GM23338 (cell line): ENCODE results near the gene AKAP10. TPM values are rescaled to one million over a fixed set of nuclear protein-coding genes. Genes with fewer than 3 reads are reported as not detected.

Source experiments
- ATAC-seq: fragments of 200-7000 bp; cut with Tn5 transposase; 3 replicates; pipeline ENCODE4 v1.9.1; 2020
- DNase-seq: peaks from one replicate; pipeline ENCODE4 v3.0.0-alpha.2; 2015; ENCODE audit warnings: low spot score
- H2AFZ ChIP-seq: fragments of 200-600 bp; sonication (generic); 2 replicates; pipeline ENCODE4 v1.8.0; 2016; ENCODE audit warnings: antibody characterized with exemption, mild to moderate bottlenecking, moderate library complexity
- H3F3A ChIP-seq: fragments of 200-600 bp; sonication (generic); replicated peaks from 2 replicates; pipeline ENCODE4 v1.8.0; 2017; ENCODE audit warnings: antibody characterized with exemption, mixed run types, low read depth
- H3K27ac ChIP-seq: fragments of 200-600 bp; sonication (generic); 2 replicates; pipeline ENCODE4 v1.6.1; 2016; ENCODE audit warnings: low read depth
- H3K27me3 ChIP-seq: fragments of 200-600 bp; sonication (generic); 2 replicates; pipeline ENCODE4 v1.8.0; 2016; ENCODE audit warnings: mild to moderate bottlenecking, mixed run types, moderate library complexity; ENCODE audit not compliant: insufficient read depth
- H3K36me3 ChIP-seq: fragments of 200-600 bp; sonication (generic); 2 replicates; pipeline ENCODE4 v1.8.0; 2016; ENCODE audit warnings: mild to moderate bottlenecking; ENCODE audit not compliant: insufficient read depth
- H3K4me1 ChIP-seq: fragments of 200-600 bp; sonication (generic); 2 replicates; pipeline ENCODE4 v1.8.0; 2016; ENCODE audit warnings: mild to moderate bottlenecking, moderate library complexity; ENCODE audit not compliant: insufficient read depth
- H3K4me2 ChIP-seq: fragments of 200-600 bp; sonication (generic); 2 replicates; pipeline ENCODE4 v1.7.1; 2017; ENCODE audit warnings: mixed run types
- H3K4me3 ChIP-seq: fragments of 200-600 bp; sonication (generic); 2 replicates; pipeline ENCODE4 v1.6.1; 2016; ENCODE audit warnings: mixed run types
- H3K79me2 ChIP-seq: fragments of 200-600 bp; sonication (generic); replicated peaks from 2 replicates; pipeline ENCODE4 v1.8.0; 2017; ENCODE audit warnings: mild to moderate bottlenecking; ENCODE audit not compliant: insufficient read depth
- H3K9me2 ChIP-seq: fragments of 200-600 bp; sonication (generic); 2 replicates; pipeline ENCODE4 v1.8.0; 2017; ENCODE audit not compliant: insufficient read depth
- H4K20me1 ChIP-seq: fragments of 200-600 bp; sonication (generic); replicated peaks from 2 replicates; pipeline ENCODE4 v1.8.0; 2017; ENCODE audit warnings: mild to moderate bottlenecking; ENCODE audit not compliant: insufficient read depth
- H3K27ac Mint-ChIP-seq: 2 replicates; pipeline ENCODE4 v1.8.0; 2020; ENCODE audit warnings: inconsistent platforms, mild to moderate bottlenecking, moderate library complexity, mixed read lengths
- H3K27me3 Mint-ChIP-seq: 3 replicates; pipeline ENCODE4 v1.8.0; 2022; ENCODE audit warnings: low read depth, mild to moderate bottlenecking, moderate library complexity, mixed read lengths, inconsistent platforms; ENCODE audit not compliant: insufficient read depth, poor library complexity
- H3K36me3 Mint-ChIP-seq: 3 replicates; pipeline ENCODE4 v1.8.0; 2021; ENCODE audit warnings: low read depth, mild to moderate bottlenecking, inconsistent platforms, moderate library complexity, mixed read lengths
- H3K4me1 Mint-ChIP-seq: 3 replicates; pipeline ENCODE4 v1.8.0; 2020; ENCODE audit warnings: mild to moderate bottlenecking, inconsistent platforms, mixed read lengths
- H3K4me3 Mint-ChIP-seq: 3 replicates; pipeline ENCODE4 v1.8.0; 2021; ENCODE audit warnings: moderate library complexity, mild to moderate bottlenecking, inconsistent platforms, mixed read lengths
- H3K9me3 Mint-ChIP-seq: 3 replicates; pipeline ENCODE4 v1.8.0; 2020; ENCODE audit warnings: moderate library complexity, mild to moderate bottlenecking, inconsistent platforms, mixed read lengths
- CREB1 ChIP-seq: fragments of 250-450 bp; sonication (Bioruptor Pico); IDR thresholded peaks from 2 replicates; pipeline ENCODE4 v1.5.0; 2020; ENCODE audit warnings: low read depth, mild to moderate bottlenecking, moderate library complexity
- EZH2 ChIP-seq: fragments of 200-600 bp; sonication (generic); IDR thresholded peaks from one replicate; pipeline ENCODE4 v1.8.0; 2017; ENCODE audit warnings: antibody characterized with exemption, mild to moderate bottlenecking, low read depth; ENCODE audit not compliant: unreplicated experiment
- EZH2phosphoT487 ChIP-seq: fragments of 200-600 bp; sonication (generic); IDR thresholded peaks from one replicate; pipeline ENCODE4 v1.8.1; 2018; ENCODE audit warnings: antibody characterized with exemption; ENCODE audit not compliant: unreplicated experiment
- JUNB ChIP-seq: IDR thresholded peaks from one replicate; pipeline ENCODE4 v1.6.1; 2016; ENCODE audit warnings: antibody characterized with exemption; ENCODE audit not compliant: unreplicated experiment
- STAT1 ChIP-seq: IDR thresholded peaks from one replicate; pipeline ENCODE4 v1.6.1; 2016; ENCODE audit warnings: antibody characterized with exemption; ENCODE audit not compliant: unreplicated experiment
- ZNF114 ChIP-seq: fragments of 250-450 bp; sonication (Bioruptor Pico); IDR thresholded peaks from 2 replicates; pipeline ENCODE4 v1.5.0; 2020; ENCODE audit warnings: mild to moderate bottlenecking, moderate library complexity
- ZNF331 ChIP-seq: fragments of 250-450 bp; sonication (Bioruptor Pico); IDR thresholded peaks from 2 replicates; pipeline ENCODE4 v1.5.0; 2020; ENCODE audit warnings: low read depth, mild to moderate bottlenecking, moderate library complexity
- polyA plus RNA-seq: library from polyadenylated mRNA; unstranded; fragments of >200 nt; fragmentation: Nextera tagmentation; extraction: Ambion mirVana; gene quantifications from 2 replicates; pipeline ENCODE4 v1.2.1, GENCODE V29; 2016
- total RNA-seq: library from RNA; depleted of rRNA; stranded (reverse); fragments of >200 nt; shearing (Covaris generic); gene quantifications from 2 replicates; pipeline ENCODE4 v1.2.3, GENCODE V29; 2014
- TF ChIP-seq, protein P1 (sequence below): fragments of 250-450 bp; sonication (Bioruptor Pico); IDR thresholded peaks from 2 replicates; pipeline ENCODE4 v1.5.0; 2020; ENCODE audit warnings: mild to moderate bottlenecking, moderate library complexity
- TF ChIP-seq, protein P2 (sequence below): IDR thresholded peaks from 2 replicates; pipeline ENCODE4 v1.6.1; 2016; ENCODE audit warnings: antibody characterized with exemption
- TF ChIP-seq, protein P3 (sequence below): IDR thresholded peaks from one replicate; pipeline ENCODE4 v1.6.1; 2018; ENCODE audit warnings: antibody characterized with exemption; ENCODE audit not compliant: unreplicated experiment

AKAP10 gene
- total and polyA plus RNA-seq, 2 experiments from 2014 or later: 16.7 to 25.9 TPM

DNA sequence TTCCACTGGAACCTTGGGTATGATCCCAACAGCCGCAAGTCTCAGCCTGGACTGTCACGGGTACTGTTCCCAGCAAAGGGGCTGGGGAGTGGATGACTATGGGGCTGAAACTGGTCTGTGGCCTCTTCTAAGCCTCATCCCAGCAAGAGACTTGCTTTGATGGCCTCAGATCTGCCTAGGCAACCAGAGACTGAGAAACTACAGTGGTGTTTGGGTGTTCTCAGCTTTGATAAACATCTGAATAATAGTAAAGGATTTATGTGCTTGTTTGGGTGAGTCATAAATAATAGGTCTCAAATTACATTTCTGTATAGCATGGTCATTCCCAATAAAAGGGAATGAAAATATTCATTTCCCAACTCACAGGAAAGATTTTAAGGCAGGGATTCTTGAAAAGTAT, 79.7 kb downstream of the AKAP10 start (continued):
- TF ChIP-seq, protein P1, sequence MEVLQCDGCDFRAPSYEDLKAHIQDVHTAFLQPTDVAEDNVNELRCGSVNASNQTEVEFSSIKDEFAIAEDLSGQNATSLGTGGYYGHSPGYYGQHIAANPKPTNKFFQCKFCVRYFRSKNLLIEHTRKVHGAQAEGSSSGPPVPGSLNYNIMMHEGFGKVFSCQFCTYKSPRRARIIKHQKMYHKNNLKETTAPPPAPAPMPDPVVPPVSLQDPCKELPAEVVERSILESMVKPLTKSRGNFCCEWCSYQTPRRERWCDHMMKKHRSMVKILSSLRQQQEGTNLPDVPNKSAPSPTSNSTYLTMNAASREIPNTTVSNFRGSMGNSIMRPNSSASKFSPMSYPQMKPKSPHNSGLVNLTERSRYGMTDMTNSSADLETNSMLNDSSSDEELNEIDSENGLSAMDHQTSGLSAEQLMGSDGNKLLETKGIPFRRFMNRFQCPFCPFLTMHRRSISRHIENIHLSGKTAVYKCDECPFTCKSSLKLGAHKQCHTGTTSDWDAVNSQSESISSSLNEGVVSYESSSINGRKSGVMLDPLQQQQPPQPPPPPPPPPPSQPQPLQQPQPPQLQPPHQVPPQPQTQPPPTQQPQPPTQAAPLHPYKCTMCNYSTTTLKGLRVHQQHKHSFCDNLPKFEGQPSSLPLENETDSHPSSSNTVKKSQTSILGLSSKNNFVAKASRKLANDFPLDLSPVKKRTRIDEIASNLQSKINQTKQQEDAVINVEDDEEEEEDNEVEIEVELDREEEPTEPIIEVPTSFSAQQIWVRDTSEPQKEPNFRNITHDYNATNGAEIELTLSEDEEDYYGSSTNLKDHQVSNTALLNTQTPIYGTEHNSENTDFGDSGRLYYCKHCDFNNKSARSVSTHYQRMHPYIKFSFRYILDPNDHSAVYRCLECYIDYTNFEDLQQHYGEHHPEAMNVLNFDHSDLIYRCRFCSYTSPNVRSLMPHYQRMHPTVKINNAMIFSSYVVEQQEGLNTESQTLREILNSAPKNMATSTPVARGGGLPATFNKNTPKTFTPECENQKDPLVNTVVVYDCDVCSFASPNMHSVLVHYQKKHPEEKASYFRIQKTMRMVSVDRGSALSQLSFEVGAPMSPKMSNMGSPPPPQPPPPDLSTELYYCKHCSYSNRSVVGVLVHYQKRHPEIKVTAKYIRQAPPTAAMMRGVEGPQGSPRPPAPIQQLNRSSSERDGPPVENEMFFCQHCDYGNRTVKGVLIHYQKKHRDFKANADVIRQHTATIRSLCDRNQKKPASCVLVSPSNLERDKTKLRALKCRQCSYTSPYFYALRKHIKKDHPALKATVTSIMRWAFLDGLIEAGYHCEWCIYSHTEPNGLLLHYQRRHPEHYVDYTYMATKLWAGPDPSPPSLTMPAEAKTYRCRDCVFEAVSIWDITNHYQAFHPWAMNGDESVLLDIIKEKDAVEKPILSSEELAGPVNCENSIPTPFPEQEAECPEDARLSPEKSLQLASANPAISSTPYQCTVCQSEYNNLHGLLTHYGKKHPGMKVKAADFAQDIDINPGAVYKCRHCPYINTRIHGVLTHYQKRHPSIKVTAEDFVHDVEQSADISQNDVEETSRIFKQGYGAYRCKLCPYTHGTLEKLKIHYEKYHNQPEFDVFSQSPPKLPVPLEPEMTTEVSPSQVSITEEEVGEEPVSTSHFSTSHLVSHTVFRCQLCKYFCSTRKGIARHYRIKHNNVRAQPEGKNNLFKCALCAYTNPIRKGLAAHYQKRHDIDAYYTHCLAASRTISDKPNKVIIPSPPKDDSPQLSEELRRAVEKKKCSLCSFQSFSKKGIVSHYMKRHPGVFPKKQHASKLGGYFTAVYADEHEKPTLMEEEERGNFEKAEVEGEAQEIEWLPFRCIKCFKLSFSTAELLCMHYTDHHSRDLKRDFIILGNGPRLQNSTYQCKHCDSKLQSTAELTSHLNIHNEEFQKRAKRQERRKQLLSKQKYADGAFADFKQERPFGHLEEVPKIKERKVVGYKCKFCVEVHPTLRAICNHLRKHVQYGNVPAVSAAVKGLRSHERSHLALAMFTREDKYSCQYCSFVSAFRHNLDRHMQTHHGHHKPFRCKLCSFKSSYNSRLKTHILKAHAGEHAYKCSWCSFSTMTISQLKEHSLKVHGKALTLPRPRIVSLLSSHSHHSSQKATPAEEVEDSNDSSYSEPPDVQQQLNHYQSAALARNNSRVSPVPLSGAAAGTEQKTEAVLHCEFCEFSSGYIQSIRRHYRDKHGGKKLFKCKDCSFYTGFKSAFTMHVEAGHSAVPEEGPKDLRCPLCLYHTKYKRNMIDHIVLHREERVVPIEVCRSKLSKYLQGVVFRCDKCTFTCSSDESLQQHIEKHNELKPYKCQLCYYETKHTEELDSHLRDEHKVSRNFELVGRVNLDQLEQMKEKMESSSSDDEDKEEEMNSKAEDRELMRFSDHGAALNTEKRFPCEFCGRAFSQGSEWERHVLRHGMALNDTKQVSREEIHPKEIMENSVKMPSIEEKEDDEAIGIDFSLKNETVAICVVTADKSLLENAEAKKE: no peak
- no peak for TF ChIP-seq ZNF331 (CRISPR knock-in tag)

DNA sequence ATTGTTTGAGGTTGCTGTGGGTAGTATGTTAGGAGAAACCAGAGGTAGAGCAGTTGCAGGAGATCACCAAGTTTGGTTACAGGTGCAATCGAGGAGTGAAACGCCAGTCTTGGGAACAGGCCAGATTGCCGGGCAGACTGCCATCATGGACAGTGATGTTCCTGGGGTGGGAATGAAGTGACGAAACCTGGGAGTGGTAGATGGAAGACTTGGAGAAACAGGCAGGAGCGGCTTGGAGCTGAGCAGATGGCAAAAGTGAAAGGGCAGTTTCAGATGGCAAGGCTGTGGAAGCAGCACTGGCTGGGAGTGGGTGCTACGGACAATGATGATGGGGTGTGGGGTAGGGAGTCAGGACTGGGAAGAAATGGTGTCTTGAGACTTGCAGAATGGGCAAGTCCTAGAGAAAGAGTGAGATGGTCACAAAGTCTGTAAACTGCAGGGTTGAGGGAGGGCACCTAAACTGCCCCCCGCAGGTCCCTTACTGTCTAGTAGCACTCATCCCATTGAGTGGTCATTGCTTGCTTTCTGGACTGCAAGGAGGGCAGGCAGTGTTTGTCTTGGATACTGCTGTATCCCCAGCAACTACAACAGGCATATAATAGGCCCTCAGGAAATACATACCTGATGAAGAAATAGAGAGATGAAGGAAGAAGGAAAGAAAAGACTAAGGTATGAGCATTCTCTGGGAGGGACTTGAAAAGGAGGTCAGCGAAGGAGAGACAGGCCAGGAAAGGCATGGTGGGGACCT, 80.4 kb downstream of the AKAP10 start:
- Histone ChIP-seq H3F3A (0 out of 2 replicates have a peak, but pooled peaks cover 2% of the 10 kb centered on the region), H3K36me3 (0 out of 2 replicates have a peak, but pooled peaks cover 2% of the 10 kb centered on the region), H3K9me2 (no peaks in the 10 kb centered on the region), H4K20me1 (0 out of 2 replicates have a peak, but pooled peaks cover 4% of the 10 kb centered on the region), H2AFZ (no peak overlapping the region), H3K4me1 (0 out of 2 replicates have a peak, but pooled peaks cover 5% of the 10 kb centered on the region), H3K4me2 (no peak overlapping the region), H3K27ac (0 out of 2 replicates have a peak overlapping the region, but pooled peaks have one; percentile 0), H3K79me2 (no peaks in the 10 kb centered on the region), H3K27me3 (no peaks in the 10 kb centered on the region), H3K4me3 (no peak overlapping the region)
- H3K4me3 Mint-ChIP-seq: no peak overlapping the region; the same call in 2 of the 3 replicates
- H3K27me3 Mint-ChIP-seq: peaks cover 13% of the 10 kb centered on the region
- DNase-seq (no peak), ATAC-seq (no peak)
- peaks cover 6% of the 10 kb centered on the region for H3K4me1 Mint-ChIP-seq
- H3K9me3 Mint-ChIP-seq: no peaks in the 10 kb centered on the region
- H3K27ac Mint-ChIP-seq: 0 out of 2 replicates have a peak overlapping the region, but pooled peaks have one; percentile 5
- H3K36me3 Mint-ChIP-seq: peaks cover 10% of the 10 kb centered on the region; the same call in 2 of the 3 replicates
- TF ChIP-seq EZH2 (no peak), ZNF331 (CRISPR knock-in tag) (no peak), JUNB (no peak), CREB1 (CRISPR knock-in tag) (no peak), STAT1 (no peak), ZNF114 (CRISPR knock-in tag) (no peak), EZH2phosphoT487 (no peak)
- TF ChIP-seq, protein P2, sequence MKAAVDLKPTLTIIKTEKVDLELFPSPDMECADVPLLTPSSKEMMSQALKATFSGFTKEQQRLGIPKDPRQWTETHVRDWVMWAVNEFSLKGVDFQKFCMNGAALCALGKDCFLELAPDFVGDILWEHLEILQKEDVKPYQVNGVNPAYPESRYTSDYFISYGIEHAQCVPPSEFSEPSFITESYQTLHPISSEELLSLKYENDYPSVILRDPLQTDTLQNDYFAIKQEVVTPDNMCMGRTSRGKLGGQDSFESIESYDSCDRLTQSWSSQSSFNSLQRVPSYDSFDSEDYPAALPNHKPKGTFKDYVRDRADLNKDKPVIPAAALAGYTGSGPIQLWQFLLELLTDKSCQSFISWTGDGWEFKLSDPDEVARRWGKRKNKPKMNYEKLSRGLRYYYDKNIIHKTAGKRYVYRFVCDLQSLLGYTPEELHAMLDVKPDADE: no peak
- TF ChIP-seq, protein P3, sequence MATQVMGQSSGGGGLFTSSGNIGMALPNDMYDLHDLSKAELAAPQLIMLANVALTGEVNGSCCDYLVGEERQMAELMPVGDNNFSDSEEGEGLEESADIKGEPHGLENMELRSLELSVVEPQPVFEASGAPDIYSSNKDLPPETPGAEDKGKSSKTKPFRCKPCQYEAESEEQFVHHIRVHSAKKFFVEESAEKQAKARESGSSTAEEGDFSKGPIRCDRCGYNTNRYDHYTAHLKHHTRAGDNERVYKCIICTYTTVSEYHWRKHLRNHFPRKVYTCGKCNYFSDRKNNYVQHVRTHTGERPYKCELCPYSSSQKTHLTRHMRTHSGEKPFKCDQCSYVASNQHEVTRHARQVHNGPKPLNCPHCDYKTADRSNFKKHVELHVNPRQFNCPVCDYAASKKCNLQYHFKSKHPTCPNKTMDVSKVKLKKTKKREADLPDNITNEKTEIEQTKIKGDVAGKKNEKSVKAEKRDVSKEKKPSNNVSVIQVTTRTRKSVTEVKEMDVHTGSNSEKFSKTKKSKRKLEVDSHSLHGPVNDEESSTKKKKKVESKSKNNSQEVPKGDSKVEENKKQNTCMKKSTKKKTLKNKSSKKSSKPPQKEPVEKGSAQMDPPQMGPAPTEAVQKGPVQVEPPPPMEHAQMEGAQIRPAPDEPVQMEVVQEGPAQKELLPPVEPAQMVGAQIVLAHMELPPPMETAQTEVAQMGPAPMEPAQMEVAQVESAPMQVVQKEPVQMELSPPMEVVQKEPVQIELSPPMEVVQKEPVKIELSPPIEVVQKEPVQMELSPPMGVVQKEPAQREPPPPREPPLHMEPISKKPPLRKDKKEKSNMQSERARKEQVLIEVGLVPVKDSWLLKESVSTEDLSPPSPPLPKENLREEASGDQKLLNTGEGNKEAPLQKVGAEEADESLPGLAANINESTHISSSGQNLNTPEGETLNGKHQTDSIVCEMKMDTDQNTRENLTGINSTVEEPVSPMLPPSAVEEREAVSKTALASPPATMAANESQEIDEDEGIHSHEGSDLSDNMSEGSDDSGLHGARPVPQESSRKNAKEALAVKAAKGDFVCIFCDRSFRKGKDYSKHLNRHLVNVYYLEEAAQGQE: no peak
